ENCODE results near the gene GZMM.

Gene GZMM

DNA sequence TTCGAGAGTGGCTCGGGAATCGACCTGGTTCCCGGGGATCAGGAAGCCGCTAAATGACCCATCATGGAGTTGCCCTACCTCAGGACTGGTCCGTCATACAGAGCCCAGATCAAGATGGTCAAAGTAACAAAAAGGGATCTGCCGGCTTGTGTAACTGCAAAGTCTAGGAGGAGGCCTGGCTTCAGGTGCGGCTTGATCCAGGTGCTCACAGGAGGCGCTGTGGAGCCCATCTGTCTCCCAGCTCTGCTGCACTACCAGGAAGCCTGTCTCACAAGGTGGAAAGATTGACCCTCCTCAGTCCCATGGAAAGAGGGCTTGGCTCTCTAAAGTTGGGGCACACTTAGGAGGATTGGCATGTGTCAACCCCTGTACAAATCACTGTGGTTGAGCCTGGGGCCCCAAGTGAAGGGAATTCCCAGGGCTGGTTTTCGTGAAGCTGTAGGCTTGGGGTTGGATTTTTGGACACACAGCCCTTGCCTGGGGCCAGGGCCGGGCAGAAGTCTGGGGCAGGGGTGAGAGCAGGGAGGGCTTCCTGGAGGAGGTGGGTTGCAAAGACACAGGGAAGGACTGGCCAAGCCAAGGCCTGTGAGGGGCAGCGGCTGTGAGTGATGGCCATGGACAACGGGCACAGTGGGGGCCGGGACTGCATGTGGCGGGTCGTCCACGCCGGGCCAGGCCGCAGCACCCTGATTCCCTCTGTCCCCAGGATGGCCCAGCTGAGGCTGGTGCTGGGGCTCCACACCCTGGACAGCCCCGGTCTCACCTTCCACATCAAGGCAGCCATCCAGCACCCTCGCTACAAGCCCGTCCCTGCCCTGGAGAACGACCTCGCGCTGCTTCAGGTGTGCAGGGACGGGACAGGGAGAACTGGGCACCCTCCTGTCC, 4.2 kb downstream of the GZMM start:
- Histone ChIP-seq H2AFZ (no peak overlapping the region), H3K79me2 (no peaks in the 10 kb centered on the region), H3K4me3 (ENCODE audit: low read depth, low read length) (no peak overlapping the region), H3K4me1 (no peaks in the 10 kb centered on the region), H3K36me3 (ENCODE audit: control insufficient read depth, insufficient read depth, low read length) (no peaks in the 10 kb centered on the region), H3K4me2 (ENCODE audit: low read length) (no peak overlapping the region), H3K9ac (no peak overlapping the region), H3K27me3 (ENCODE audit: control insufficient read depth, insufficient read depth, low read length) (no peaks in the 10 kb centered on the region), H3K27ac (no peak overlapping the region), H3K9me3 (ENCODE audit: control insufficient read depth, low read length) (no peaks in the 10 kb centered on the region)
- TF ChIP-seq, protein P1, sequence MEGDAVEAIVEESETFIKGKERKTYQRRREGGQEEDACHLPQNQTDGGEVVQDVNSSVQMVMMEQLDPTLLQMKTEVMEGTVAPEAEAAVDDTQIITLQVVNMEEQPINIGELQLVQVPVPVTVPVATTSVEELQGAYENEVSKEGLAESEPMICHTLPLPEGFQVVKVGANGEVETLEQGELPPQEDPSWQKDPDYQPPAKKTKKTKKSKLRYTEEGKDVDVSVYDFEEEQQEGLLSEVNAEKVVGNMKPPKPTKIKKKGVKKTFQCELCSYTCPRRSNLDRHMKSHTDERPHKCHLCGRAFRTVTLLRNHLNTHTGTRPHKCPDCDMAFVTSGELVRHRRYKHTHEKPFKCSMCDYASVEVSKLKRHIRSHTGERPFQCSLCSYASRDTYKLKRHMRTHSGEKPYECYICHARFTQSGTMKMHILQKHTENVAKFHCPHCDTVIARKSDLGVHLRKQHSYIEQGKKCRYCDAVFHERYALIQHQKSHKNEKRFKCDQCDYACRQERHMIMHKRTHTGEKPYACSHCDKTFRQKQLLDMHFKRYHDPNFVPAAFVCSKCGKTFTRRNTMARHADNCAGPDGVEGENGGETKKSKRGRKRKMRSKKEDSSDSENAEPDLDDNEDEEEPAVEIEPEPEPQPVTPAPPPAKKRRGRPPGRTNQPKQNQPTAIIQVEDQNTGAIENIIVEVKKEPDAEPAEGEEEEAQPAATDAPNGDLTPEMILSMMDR (IDR thresholded peaks at IDR 0.05), result no peak

DNA sequence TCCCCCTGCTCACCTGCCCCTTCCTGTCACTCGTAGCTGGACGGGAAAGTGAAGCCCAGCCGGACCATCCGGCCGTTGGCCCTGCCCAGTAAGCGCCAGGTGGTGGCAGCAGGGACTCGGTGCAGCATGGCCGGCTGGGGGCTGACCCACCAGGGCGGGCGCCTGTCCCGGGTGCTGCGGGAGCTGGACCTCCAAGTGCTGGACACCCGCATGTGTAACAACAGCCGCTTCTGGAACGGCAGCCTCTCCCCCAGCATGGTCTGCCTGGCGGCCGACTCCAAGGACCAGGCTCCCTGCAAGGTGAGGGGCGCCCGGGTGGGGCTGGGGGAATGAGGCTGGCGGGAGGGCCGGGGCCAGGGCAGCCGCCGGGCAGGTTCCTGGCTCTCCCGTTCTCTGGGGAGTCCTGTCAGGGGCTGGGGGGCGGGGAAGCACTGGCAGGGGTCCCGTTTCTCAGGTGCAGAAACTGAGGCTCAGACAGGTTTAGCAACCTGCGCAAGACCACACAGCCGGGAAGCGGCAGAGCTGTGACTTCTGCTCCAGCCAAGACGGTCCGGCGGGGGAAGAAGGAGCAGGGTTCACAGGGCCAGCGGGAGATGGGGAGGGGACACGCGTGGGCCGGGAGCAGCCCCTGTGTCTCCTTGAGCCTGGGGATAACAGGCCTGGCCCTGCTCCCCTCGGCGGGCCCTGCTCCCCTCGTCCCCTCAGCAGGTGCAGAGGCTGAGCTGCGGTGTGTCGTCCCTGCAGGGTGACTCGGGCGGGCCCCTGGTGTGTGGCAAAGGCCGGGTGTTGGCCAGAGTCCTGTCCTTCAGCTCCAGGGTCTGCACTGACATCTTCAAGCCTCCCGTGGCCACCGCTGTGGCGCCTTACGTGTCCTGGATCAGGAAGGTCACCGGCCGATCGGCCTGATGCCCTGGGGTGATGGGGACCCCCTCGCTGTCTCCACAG, 5.3 kb downstream of the GZMM start:
- H3K4me3 ChIP-seq (ENCODE audit: low read depth, low read length), result no peak overlapping the region
- no peaks in the 10 kb centered on the region for H3K79me2 ChIP-seq
- H3K27me3 ChIP-seq (ENCODE audit: control insufficient read depth, insufficient read depth, low read length), result no peaks in the 10 kb centered on the region
- H3K4me1 ChIP-seq, result no peaks in the 10 kb centered on the region
- no peaks in the 10 kb centered on the region for H3K36me3 ChIP-seq (ENCODE audit: control insufficient read depth, insufficient read depth, low read length)
- no peaks in the 10 kb centered on the region for H3K9me3 ChIP-seq (ENCODE audit: control insufficient read depth, low read length)
- H3K27ac ChIP-seq, result no peak overlapping the region
- no peak overlapping the region for H3K9ac ChIP-seq
- TF ChIP-seq, protein P1 (IDR thresholded peaks at IDR 0.05), result no peak
- no peak overlapping the region for H3K4me2 ChIP-seq (ENCODE audit: low read length)
- H2AFZ ChIP-seq, result no peak overlapping the region

DNA sequence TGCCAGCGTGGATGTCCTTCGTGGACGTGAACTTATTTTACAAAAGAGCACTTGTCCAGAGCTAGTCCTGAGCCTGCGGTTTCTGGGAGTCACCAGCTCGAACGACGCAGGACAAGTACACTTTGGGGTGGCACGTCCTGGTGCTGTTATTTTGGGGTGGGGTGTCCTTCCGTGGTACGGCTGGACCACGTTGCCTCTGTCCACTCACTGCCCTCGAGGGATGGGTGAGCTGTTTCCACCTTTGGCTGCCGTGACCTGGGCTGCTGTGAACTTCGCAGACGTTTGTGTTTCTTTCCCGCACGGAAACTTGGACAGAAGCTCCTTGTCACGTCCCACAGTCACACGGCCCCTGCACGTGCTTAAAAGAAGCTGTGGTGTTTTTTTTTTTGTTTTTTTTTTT, 11.0 kb downstream of the GZMM start:
- H3K4me1 ChIP-seq, result no peaks in the 10 kb centered on the region
- no peak overlapping the region for H3K27ac ChIP-seq
- H3K4me2 ChIP-seq (ENCODE audit: low read length), result no peak overlapping the region
- no peaks in the 10 kb centered on the region for H3K9me3 ChIP-seq (ENCODE audit: control insufficient read depth, low read length)
- TF ChIP-seq, protein P1 (IDR thresholded peaks at IDR 0.05), result no peak
- no peaks in the 10 kb centered on the region for H3K27me3 ChIP-seq (ENCODE audit: control insufficient read depth, insufficient read depth, low read length)
- no peak overlapping the region for H3K9ac ChIP-seq
- no peak overlapping the region for H2AFZ ChIP-seq
- no peaks in the 10 kb centered on the region for H3K79me2 ChIP-seq
- no peak overlapping the region for H3K4me3 ChIP-seq (ENCODE audit: low read depth, low read length)
- H3K36me3 ChIP-seq (ENCODE audit: control insufficient read depth, insufficient read depth, low read length), result no peaks in the 10 kb centered on the region

DNA sequence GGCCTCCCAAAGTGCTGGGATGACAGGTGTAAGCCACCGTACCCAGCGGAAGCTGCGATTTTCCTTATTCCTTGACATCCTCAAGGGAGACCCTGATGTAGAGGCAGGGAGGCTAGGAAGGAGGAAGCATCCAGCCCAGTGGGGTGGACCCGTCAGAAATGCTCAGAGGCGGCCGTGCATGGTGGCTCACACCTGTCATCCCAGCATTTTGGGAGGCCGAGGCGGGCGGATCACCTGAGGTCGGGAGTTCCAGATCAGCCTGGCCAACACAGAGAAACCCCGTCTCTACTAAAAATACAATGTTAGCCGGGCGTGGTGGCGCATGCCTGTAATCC, 11.6 kb downstream of the GZMM start:
- no peaks in the 10 kb centered on the region for H3K79me2 ChIP-seq
- H3K4me3 ChIP-seq (ENCODE audit: low read depth, low read length), result no peak overlapping the region
- H3K4me1 ChIP-seq, result no peaks in the 10 kb centered on the region
- no peaks in the 10 kb centered on the region for H3K36me3 ChIP-seq (ENCODE audit: control insufficient read depth, insufficient read depth, low read length)
- TF ChIP-seq, protein P1 (IDR thresholded peaks at IDR 0.05), result no peak
- H3K4me2 ChIP-seq (ENCODE audit: low read length), result no peak overlapping the region
- no peak overlapping the region for H2AFZ ChIP-seq
- H3K27ac ChIP-seq, result no peak overlapping the region
- no peak overlapping the region for H3K9ac ChIP-seq
- no peaks in the 10 kb centered on the region for H3K9me3 ChIP-seq (ENCODE audit: control insufficient read depth, low read length)
- H3K27me3 ChIP-seq (ENCODE audit: control insufficient read depth, insufficient read depth, low read length), result no peaks in the 10 kb centered on the region

Measured in parathyroid adenoma (tissue), 2 donors.